ENCODE data around the gene DNAJC13. TPM values are rescaled to one million over a fixed set of nuclear protein-coding genes. Genes with fewer than 3 reads are reported as not detected.

DNAJC13 gene
- polyA plus RNA-seq, 3 donors = 43.3 to 57.0 (median 53.5) TPM

- peak; percentile 52 for DNase-seq
Measured at GRCh38 chr3:132399054-132399929, 18.0 kb upstream of the DNAJC13 start.

GRCh38 chr3:132401255-132401654, 16.0 kb upstream of the DNAJC13 start:
- no peak for DNase-seq

GRCh38 chr3:132404276-132404675, 13.0 kb upstream of the DNAJC13 start:
- DNase-seq = no peak

GRCh38 chr3:132405188-132405587, 12.1 kb upstream of the DNAJC13 start:
- no peak for DNase-seq

- DNase-seq = no peak
Measured at GRCh38 chr3:132405609-132406299, 11.5 kb upstream of the DNAJC13 start.

- no peak for DNase-seq
Measured at GRCh38 chr3:132406587-132406986, 10.7 kb upstream of the DNAJC13 start.

- no peak for DNase-seq
Measured at GRCh38 chr3:132407025-132407424, 10.3 kb upstream of the DNAJC13 start.

- no peak for DNase-seq
Measured at GRCh38 chr3:132414841-132415240, 2.5 kb upstream of the DNAJC13 start.

GRCh38 chr3:132416161-132416560, 1.1 kb upstream of the DNAJC13 start:
- no peak for DNase-seq

GRCh38 chr3:132417695-132418411, 551 bp downstream of the DNAJC13 start:
- DNase-seq = peak; percentile 48

GRCh38 chr3:132418916-132419315, 1.6 kb downstream of the DNAJC13 start:
- no peak for DNase-seq

- no peak for DNase-seq
Measured at GRCh38 chr3:132421832-132422231, 4.5 kb downstream of the DNAJC13 start.

GRCh38 chr3:132422531-132422930, 5.2 kb downstream of the DNAJC13 start:
- DNase-seq = no peak

- DNase-seq = no peak
Measured at GRCh38 chr3:132432639-132433038, 15.3 kb downstream of the DNAJC13 start.

GRCh38 chr3:132433121-132433520, 15.8 kb downstream of the DNAJC13 start:
- no peak for DNase-seq

GRCh38 chr3:132435224-132435910, 18.1 kb downstream of the DNAJC13 start:
- no peak for DNase-seq

GRCh38 chr3:132435911-132436425, 18.7 kb downstream of the DNAJC13 start:
- no peak for DNase-seq

- DNase-seq = no peak
Measured at GRCh38 chr3:132443421-132443820, 26.1 kb downstream of the DNAJC13 start.

GRCh38 chr3:132444383-132444782, 27.1 kb downstream of the DNAJC13 start:
- DNase-seq = no peak

- peak; percentile 20 for DNase-seq
Measured at GRCh38 chr3:132445817-132446216, 28.5 kb downstream of the DNAJC13 start.

- peak; percentile 16 for DNase-seq
Measured at GRCh38 chr3:132448216-132448961, 31.1 kb downstream of the DNAJC13 start.

Data from renal pelvis (tissue), 4 donors.